GM21423 (cell line): ENCODE data around the gene HTRA1.

Source experiments
- ATAC-seq: cut with Tn5 transposase; IDR thresholded peaks from one replicate; pipeline ENCODE4 v1.9.1; 2021; ENCODE audit warnings: mild to moderate bottlenecking, moderate library complexity; ENCODE audit not compliant: unreplicated experiment

Gene HTRA1

GRCh38 chr10:122549636-122550035 lies 88.3 kb downstream of the HTRA1 start:
- ATAC-seq: no peak

- no peak for ATAC-seq
Observed at GRCh38 chr10:122550427-122550826, 89.1 kb downstream of the HTRA1 start.

GRCh38 chr10:122550983-122551382 lies 89.6 kb downstream of the HTRA1 start:
- no peak for ATAC-seq

- ATAC-seq: no peak
Observed at GRCh38 chr10:122551450-122551849, 90.1 kb downstream of the HTRA1 start.

GRCh38 chr10:122553341-122553740 lies 92.0 kb downstream of the HTRA1 start:
- no peak for ATAC-seq

- no peak for ATAC-seq
Observed at GRCh38 chr10:122554131-122555036, 93.0 kb downstream of the HTRA1 start.

GRCh38 chr10:122555442-122555841 lies 94.1 kb downstream of the HTRA1 start:
- ATAC-seq: no peak

- ATAC-seq: no peak
Observed at GRCh38 chr10:122557516-122557915, 96.2 kb downstream of the HTRA1 start.

GRCh38 chr10:122558452-122558851 lies 97.1 kb downstream of the HTRA1 start:
- no peak for ATAC-seq

GRCh38 chr10:122559228-122559627 lies 97.9 kb downstream of the HTRA1 start:
- ATAC-seq: no peak

- ATAC-seq: no peak
Observed at GRCh38 chr10:122560279-122560804, 99.0 kb downstream of the HTRA1 start, which contains the start of gene DMBT1. Gene DMBT1 (plus strand): TSS chr10:122560754. CDS start chr10:122560771, 17 bp downstream.

- no peak for ATAC-seq
Observed at GRCh38 chr10:122561212-122561611, 99.9 kb downstream of the HTRA1 start.

GRCh38 chr10:122561792-122562191 lies 100.4 kb downstream of the HTRA1 start:
- ATAC-seq: no peak
